Adrenal gland (tissue), 12 donors: Measurements from ENCODE around the gene PKP4. TPM values are rescaled to one million over a fixed set of nuclear protein-coding genes. Genes with fewer than 3 reads are reported as not detected.

Experiments
- DNase-seq, 7 donors: peaks; one replicate each; pipeline ENCODE4 v3.0.0-alpha.2; 2019 to 2020
- H3K27ac ChIP-seq, 5 donors: fragments of 200-600 bp; sonication (generic) in 4 of 5; 1 replicate in 3 of 5; 2 replicates in 2 of 5; pipeline versions ENCODE4 v1.5.1 to v1.8.0; 2016 to 2020; ENCODE audit warnings: mild to moderate bottlenecking in 1 of 5
- H3K27me3 ChIP-seq: fragments of 200-600 bp; 2 replicates; pipeline ENCODE4 v1.8.0; 2021
- H3K36me3 ChIP-seq, 2 donors: fragments of 200-600 bp; replicated peaks in 1 of 2; 1 replicate in 1 of 2; 2 replicates in 1 of 2; pipeline versions ENCODE4 v1.5.1 to v1.8.0; 2018 to 2022
- H3K4me1 ChIP-seq, 2 donors: fragments of 200-600 bp; replicated peaks in 1 of 2; 1 replicate in 1 of 2; 2 replicates in 1 of 2; pipeline versions ENCODE4 v1.5.1 to v1.8.0; 2018 to 2021
- H3K4me3 ChIP-seq, 4 donors: fragments of 200-600 bp; sonication (generic) in 3 of 4; one replicate each; pipeline ENCODE4 v1.5.1; 2016 to 2018
- H3K9me3 ChIP-seq, 3 donors: fragments of 200-600 bp; sonication (generic) in 1 of 3; replicated peaks in 1 of 3; 1 replicate in 2 of 3; 2 replicates in 1 of 3; pipeline versions ENCODE4 v1.5.1 to v1.8.0; 2016 to 2021
- CTCF ChIP-seq, 6 experiments: fragments of 450-650 bp in 4 of 6; fragments of 200-600 bp in 2 of 6; sonication (generic) in 1 of 6; IDR thresholded peaks; 1 replicate in 5 of 6; 2 replicates in 1 of 6; pipeline versions ENCODE4 v1.5.1 to v1.8.0; 2016 to 2021; ENCODE audit warnings: antibody characterized with exemption in 6 of 6, mild to moderate bottlenecking in 2 of 6, moderate library complexity in 1 of 6
- POLR2A ChIP-seq, 2 donors: fragments of 450-650 bp; IDR thresholded peaks; one replicate each; pipeline ENCODE4 v1.6.1; 2017; ENCODE audit warnings: antibody characterized with exemption in 2 of 2, mild to moderate bottlenecking in 2 of 2, moderate library complexity in 1 of 2
- WGBS, 4 donors: extraction: QIAGEN DNeasy Blood & Tissue Kit in 2 of 4; methylation state at CpG; one replicate each; pipeline versions ENCODE4 v1.1.5 to v1.1.7; 2013 to 2017; 5-methylcytosine and 5-hydroxymethylcytosine counted together
- intact Hi-C, 2 donors: fragments of 100-400 bp; cut with DNase I; formaldehyde crosslinking; loops; one replicate each; pipeline versions ENCODE4 v1.14.1 to v1.15.0; 2022 to 2023
- polyA plus RNA-seq, 3 donors: library from polyadenylated mRNA; stranded (reverse); fragments of 200-250 nt in 2 of 3; fragments of 350-450 nt in 1 of 3; fragmentation: Illumina TruSeq in 1 of 3; extraction: RNeasy Lipid Tissue Mini Kit (QIAGEN cat#74804) in 1 of 3; gene quantifications; one replicate each; pipeline ENCODE4 v1.2.3, GENCODE V29; 2013 to 2014
- total RNA-seq, 9 donors: library from RNA; depleted of rRNA in 4 of 9; stranded (reverse); fragments of >200 nt in 4 of 9; fragments of 120-200 nt in 1 of 9; fragmentation: NEBNext Ultra II Directional in 1 of 9; extraction: Animal tissue kit (Norgen Biotek cat#: 25700) in 1 of 9; gene quantifications; one replicate each; pipeline versions ENCODE4 v1.1.0 to v1.2.4, GENCODE V29; 2013 to 2023
- donor health status: healthy with polysubstance abuse.
- donor health status: Bipolar disorder and iron deficiency.
- donor health status: DM: yes; HTN: yes; CAD: no.
- donor health status: DM: no; HTN: no; CAD: no.
- donor health status: DM: no; HTN: no; CAD: no.
- donor health status: DM: yes; HTN: yes; CAD: no.

Gene PKP4
- total and polyA plus RNA-seq, 12 donors: 15.6 to 34.9 (median 23.3) TPM

- Histone ChIP-seq H3K27me3 (no peaks in the 10 kb centered on the region), H3K36me3 (no peaks in the 10 kb centered on the region), H3K4me3 (no peak overlapping the region), H3K27ac (no peak overlapping the region), H3K9me3 (peaks cover 0 to under 1% (median 0%) of the 10 kb centered on the region in 3 donors), H3K4me1 (no peaks in the 10 kb centered on the region)
- TF ChIP-seq POLR2A (IDR thresholded peaks at IDR 0.05) (no peak), CTCF (IDR thresholded peaks at IDR 0.05) (no peak)
- no peak for DNase-seq
- 96 to 98% (median 97%) methylated on average over 5 of the region's 5 CpGs for WGBS, 4 donors
- intact Hi-C loops: no loop called here
These were observed 120.4 kb downstream of the PKP4 start for GRCh38 chr2:158577141-158577540.

GRCh38 chr2:158578703-158579330 is 122.1 kb downstream of the PKP4 start:
- WGBS, 4 donors: 93 to 98% (median 95%) methylated on average over 1 of the region's 1 CpG
- no peak overlapping the region for H3K27ac ChIP-seq
- intact Hi-C loops: no loop called here

GRCh38 chr2:158579928-158580327 is 123.2 kb downstream of the PKP4 start:
- no peaks in the 10 kb centered on the region for H3K9me3 ChIP-seq
- no peaks in the 10 kb centered on the region for H3K4me1 ChIP-seq
- no peaks in the 10 kb centered on the region for H3K36me3 ChIP-seq
- DNase-seq: no peak
- TF ChIP-seq CTCF (IDR thresholded peaks at IDR 0.05) (no peak), POLR2A (IDR thresholded peaks at IDR 0.05) (no peak)
- H3K27ac ChIP-seq: no peak overlapping the region
- 95 to 99% (median 96%) methylated on average over 2 of the region's 2 CpGs for WGBS, 4 donors
- no peak overlapping the region for H3K4me3 ChIP-seq
- H3K27me3 ChIP-seq: no peaks in the 10 kb centered on the region
- intact Hi-C loops: no loop called here

More at GRCh38 chr2:158578703-158579330, 122.1 kb downstream of the PKP4 start:
- Histone ChIP-seq H3K4me1 (no peaks in the 10 kb centered on the region), H3K9me3 (no peaks in the 10 kb centered on the region), H3K27me3 (no peaks in the 10 kb centered on the region), H3K36me3 (no peaks in the 10 kb centered on the region), H3K4me3 (no peak overlapping the region)
- TF ChIP-seq POLR2A (IDR thresholded peaks at IDR 0.05): no peak
- no peak for TF ChIP-seq CTCF (IDR thresholded peaks at IDR 0.05)
- no peak for DNase-seq

GRCh38 chr2:158580760-158581159 is 124.0 kb downstream of the PKP4 start:
- TF ChIP-seq CTCF (IDR thresholded peaks at IDR 0.05) (no peak), POLR2A (IDR thresholded peaks at IDR 0.05) (no peak)
- Histone ChIP-seq H3K27ac (no peak overlapping the region), H3K4me1 (no peaks in the 10 kb centered on the region), H3K4me3 (no peak overlapping the region), H3K36me3 (no peaks in the 10 kb centered on the region), H3K9me3 (no peaks in the 10 kb centered on the region), H3K27me3 (no peaks in the 10 kb centered on the region)
- WGBS, 4 donors: 92 to 96% (median 95%) methylated on average over 2 of the region's 2 CpGs
- intact Hi-C loops: no loop called here
- no peak for DNase-seq
